ENCODE measurements around the gene MYH9.

The MYH9 gene

DNA sequence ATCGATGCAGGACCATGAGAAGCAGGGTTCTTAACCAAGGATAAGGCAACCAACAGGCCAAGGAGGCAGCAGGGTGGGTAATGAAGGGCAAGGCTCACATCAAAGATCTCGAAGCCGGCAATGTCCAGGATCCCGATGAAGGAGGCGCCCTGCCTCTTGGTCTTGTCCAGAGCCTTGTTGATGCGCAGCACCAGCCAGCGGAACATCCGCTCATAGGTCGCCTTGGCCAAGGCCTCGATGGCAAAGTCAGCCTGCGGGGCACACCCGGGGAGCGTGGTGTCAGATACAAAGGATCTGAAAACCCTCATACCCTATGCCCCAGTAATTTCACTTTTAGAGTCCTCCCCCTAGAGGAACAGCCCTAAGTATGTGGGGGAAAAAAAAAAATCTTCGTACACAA is 71.3 kb downstream of the MYH9 start:
- Histone ChIP-seq H3K9ac (ENCODE audit: low read depth in 1 of 2, low read length in 2 of 2) (no peak overlapping the region), H3K27me3 (ENCODE audit: control insufficient read depth in 1 of 2, insufficient read depth in 2 of 2, low read length in 2 of 2) (no peaks in the 10 kb centered on the region), H3K9me3 (ENCODE audit: control insufficient read depth in 1 of 2, low read length in 2 of 2) (no peaks in the 10 kb centered on the region), H3K4me1 (ENCODE audit: control insufficient read depth in 1 of 2, insufficient read depth in 2 of 2, low read length in 2 of 2) (no peaks in the 10 kb centered on the region), H3K4me3 (ENCODE audit: low read depth in 1 of 2, low read length in 2 of 2) (no peak overlapping the region), H3K36me3 (ENCODE audit: control insufficient read depth in 1 of 2, insufficient read depth in 2 of 2, low read length in 2 of 2) (peaks cover 67 to 96% of the 10 kb centered on the region in 2 donors), H3K27ac (ENCODE audit: low read depth, low read length) (no peak overlapping the region)

DNA sequence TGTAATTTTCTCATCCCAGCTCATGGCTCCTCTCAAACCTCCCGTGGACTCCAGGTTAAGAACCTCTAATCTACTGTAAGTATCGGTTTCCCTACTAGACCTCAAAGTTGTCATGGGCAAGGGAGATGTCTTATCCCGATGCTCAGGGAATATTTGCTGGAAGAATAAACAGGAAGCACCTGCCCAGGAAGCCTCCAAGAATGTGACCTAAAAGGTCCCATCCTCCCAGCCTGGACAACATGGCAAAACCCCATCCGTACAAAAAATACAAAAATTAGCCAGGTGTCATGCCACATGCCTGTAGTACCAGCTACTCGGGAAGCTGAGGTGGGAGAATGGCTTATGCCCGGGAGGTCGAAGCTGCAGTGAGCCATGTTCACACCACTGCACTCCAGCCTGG is 72.4 kb downstream of the MYH9 start:
- Histone ChIP-seq H3K9me3 (ENCODE audit: control insufficient read depth in 1 of 2, low read length in 2 of 2) (no peaks in the 10 kb centered on the region), H3K9ac (ENCODE audit: low read depth in 1 of 2, low read length in 2 of 2) (no peak overlapping the region), H3K4me3 (ENCODE audit: low read depth in 1 of 2, low read length in 2 of 2) (no peak overlapping the region), H3K36me3 (ENCODE audit: control insufficient read depth in 1 of 2, insufficient read depth in 2 of 2, low read length in 2 of 2) (peaks cover 67 to 96% of the 10 kb centered on the region in 2 donors), H3K27ac (ENCODE audit: low read depth, low read length) (no peak overlapping the region), H3K4me1 (ENCODE audit: control insufficient read depth in 1 of 2, insufficient read depth in 2 of 2, low read length in 2 of 2) (no peaks in the 10 kb centered on the region), H3K27me3 (ENCODE audit: control insufficient read depth in 1 of 2, insufficient read depth in 2 of 2, low read length in 2 of 2) (no peaks in the 10 kb centered on the region)

- H3K27ac ChIP-seq (ENCODE audit: low read depth, low read length): no peak overlapping the region
- H3K4me3 ChIP-seq (ENCODE audit: low read depth in 1 of 2, low read length in 2 of 2): no peak overlapping the region
- H3K27me3 ChIP-seq (ENCODE audit: control insufficient read depth in 1 of 2, insufficient read depth in 2 of 2, low read length in 2 of 2): no peaks in the 10 kb centered on the region
- no peaks in the 10 kb centered on the region for H3K4me1 ChIP-seq (ENCODE audit: control insufficient read depth in 1 of 2, insufficient read depth in 2 of 2, low read length in 2 of 2)
- H3K9ac ChIP-seq (ENCODE audit: low read depth in 1 of 2, low read length in 2 of 2): no peak overlapping the region
- H3K9me3 ChIP-seq (ENCODE audit: control insufficient read depth in 1 of 2, low read length in 2 of 2): no peaks in the 10 kb centered on the region
- peaks cover 60 to 90% of the 10 kb centered on the region in 2 donors for H3K36me3 ChIP-seq (ENCODE audit: control insufficient read depth in 1 of 2, insufficient read depth in 2 of 2, low read length in 2 of 2)
Measured at GRCh38 chr22:36311386-36312085, 76.2 kb downstream of the MYH9 start.

- no peak overlapping the region for H3K27ac ChIP-seq (ENCODE audit: low read depth, low read length)
Measured at GRCh38 chr22:36308880-36309279, 78.9 kb downstream of the MYH9 start.

DNA sequence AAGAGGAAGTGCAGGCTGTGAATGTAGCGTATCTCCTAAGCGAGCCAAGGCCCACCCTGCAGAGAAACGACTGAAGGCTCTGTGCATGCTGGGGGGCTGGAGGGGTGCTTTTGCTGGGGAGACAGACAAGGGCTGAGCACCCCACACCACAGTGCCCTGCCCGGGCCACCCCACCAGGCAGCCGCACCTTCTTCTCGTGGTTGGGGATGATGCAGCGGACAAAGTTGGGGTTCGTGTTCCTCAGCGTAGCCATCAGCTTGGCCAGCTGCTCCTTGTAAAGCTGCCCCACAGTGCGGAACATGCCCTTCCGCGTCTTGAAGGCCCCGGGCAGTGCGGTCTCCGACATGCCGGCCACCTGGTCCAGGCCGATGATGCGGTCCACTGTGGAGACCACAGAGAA is 81.5 kb downstream of the MYH9 start:
- H3K4me1 ChIP-seq (ENCODE audit: control insufficient read depth in 1 of 2, insufficient read depth in 2 of 2, low read length in 2 of 2): peaks cover 14 to 16% of the 10 kb centered on the region in 2 donors
- peaks cover 82 to 91% of the 10 kb centered on the region in 2 donors for H3K36me3 ChIP-seq (ENCODE audit: control insufficient read depth in 1 of 2, insufficient read depth in 2 of 2, low read length in 2 of 2)
- H3K27ac ChIP-seq (ENCODE audit: low read depth, low read length): no peak overlapping the region
- H3K27me3 ChIP-seq (ENCODE audit: control insufficient read depth in 1 of 2, insufficient read depth in 2 of 2, low read length in 2 of 2): no peaks in the 10 kb centered on the region
- no peak overlapping the region for H3K4me3 ChIP-seq (ENCODE audit: low read depth in 1 of 2, low read length in 2 of 2)
- H3K9ac ChIP-seq (ENCODE audit: low read depth in 1 of 2, low read length in 2 of 2): no peak overlapping the region
- no peaks in the 10 kb centered on the region for H3K9me3 ChIP-seq (ENCODE audit: control insufficient read depth in 1 of 2, low read length in 2 of 2)

More at GRCh38 chr22:36308880-36309279, 78.9 kb downstream of the MYH9 start:
- Histone ChIP-seq H3K36me3 (ENCODE audit: control insufficient read depth in 1 of 2, insufficient read depth in 2 of 2, low read length in 2 of 2) (peaks cover 77 to 92% of the 10 kb centered on the region in 2 donors), H3K27me3 (ENCODE audit: control insufficient read depth in 1 of 2, insufficient read depth in 2 of 2, low read length in 2 of 2) (no peaks in the 10 kb centered on the region), H3K4me3 (ENCODE audit: low read depth in 1 of 2, low read length in 2 of 2) (no peak overlapping the region), H3K9ac (ENCODE audit: low read depth in 1 of 2, low read length in 2 of 2) (no peak overlapping the region), H3K4me1 (ENCODE audit: control insufficient read depth in 1 of 2, insufficient read depth in 2 of 2, low read length in 2 of 2) (peaks cover 11 to 14% of the 10 kb centered on the region in 2 donors), H3K9me3 (ENCODE audit: control insufficient read depth in 1 of 2, low read length in 2 of 2) (no peaks in the 10 kb centered on the region)

DNA sequence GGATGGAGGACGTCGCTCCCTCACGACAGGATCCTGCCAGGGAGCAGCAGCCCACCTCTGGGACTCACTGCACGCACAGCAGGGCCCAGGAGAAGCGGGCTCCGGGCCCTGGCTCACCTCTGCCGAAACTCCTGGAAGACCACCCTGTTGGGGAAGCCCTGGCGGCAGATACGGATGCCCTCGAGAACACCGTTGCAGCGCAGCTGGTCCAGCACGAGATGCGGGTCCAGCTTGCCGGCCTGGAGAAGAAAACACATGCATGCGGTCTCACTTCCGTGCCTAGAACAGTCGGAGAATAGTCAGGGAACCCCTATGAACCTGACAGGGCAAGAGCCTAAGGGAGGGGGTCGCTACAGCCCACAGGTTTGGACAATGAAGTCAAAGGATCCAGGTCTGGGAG is 82.0 kb downstream of the MYH9 start:
- H3K9me3 ChIP-seq (ENCODE audit: control insufficient read depth in 1 of 2, low read length in 2 of 2): no peaks in the 10 kb centered on the region
- no peak overlapping the region for H3K9ac ChIP-seq (ENCODE audit: low read depth in 1 of 2, low read length in 2 of 2)
- no peak overlapping the region for H3K4me3 ChIP-seq (ENCODE audit: low read depth in 1 of 2, low read length in 2 of 2)
- H3K4me1 ChIP-seq (ENCODE audit: control insufficient read depth in 1 of 2, insufficient read depth in 2 of 2, low read length in 2 of 2): peaks cover 14 to 16% of the 10 kb centered on the region in 2 donors
- H3K27ac ChIP-seq (ENCODE audit: low read depth, low read length): no peak overlapping the region
- peaks cover 82 to 91% of the 10 kb centered on the region in 2 donors for H3K36me3 ChIP-seq (ENCODE audit: control insufficient read depth in 1 of 2, insufficient read depth in 2 of 2, low read length in 2 of 2)
- no peaks in the 10 kb centered on the region for H3K27me3 ChIP-seq (ENCODE audit: control insufficient read depth in 1 of 2, insufficient read depth in 2 of 2, low read length in 2 of 2)

- H3K9me3 ChIP-seq (ENCODE audit: control insufficient read depth in 1 of 2, low read length in 2 of 2): no peaks in the 10 kb centered on the region
- peak overlapping the region; percentile 36 for H3K27ac ChIP-seq (ENCODE audit: low read depth, low read length)
- H3K4me1 ChIP-seq (ENCODE audit: control insufficient read depth in 1 of 2, insufficient read depth in 2 of 2, low read length in 2 of 2): peaks cover 14 to 16% of the 10 kb centered on the region in 2 donors
Measured at GRCh38 chr22:36304429-36304828, 83.3 kb downstream of the MYH9 start.

GRCh38 chr22:36303874-36304273 is 83.9 kb downstream of the MYH9 start:
- Histone ChIP-seq H3K9ac (ENCODE audit: low read depth in 1 of 2, low read length in 2 of 2) (peak overlapping the region in 1 of 2 donors; percentile 1), H3K36me3 (ENCODE audit: control insufficient read depth in 1 of 2, insufficient read depth in 2 of 2, low read length in 2 of 2) (peaks cover 89 to 95% of the 10 kb centered on the region in 2 donors), H3K4me3 (ENCODE audit: low read depth in 1 of 2, low read length in 2 of 2) (no peak overlapping the region), H3K27ac (ENCODE audit: low read depth, low read length) (peak overlapping the region; percentile 36), H3K27me3 (ENCODE audit: control insufficient read depth in 1 of 2, insufficient read depth in 2 of 2, low read length in 2 of 2) (no peaks in the 10 kb centered on the region), H3K9me3 (ENCODE audit: control insufficient read depth in 1 of 2, low read length in 2 of 2) (no peaks in the 10 kb centered on the region), H3K4me1 (ENCODE audit: control insufficient read depth in 1 of 2, insufficient read depth in 2 of 2, low read length in 2 of 2) (peaks cover 14 to 16% of the 10 kb centered on the region in 2 donors)

More at GRCh38 chr22:36304429-36304828, 83.3 kb downstream of the MYH9 start:
- no peak overlapping the region for H3K4me3 ChIP-seq (ENCODE audit: low read depth in 1 of 2, low read length in 2 of 2)
- peak overlapping the region in 1 of 2 donors; percentile 1 for H3K9ac ChIP-seq (ENCODE audit: low read depth in 1 of 2, low read length in 2 of 2)
- H3K27me3 ChIP-seq (ENCODE audit: control insufficient read depth in 1 of 2, insufficient read depth in 2 of 2, low read length in 2 of 2): no peaks in the 10 kb centered on the region
- H3K36me3 ChIP-seq (ENCODE audit: control insufficient read depth in 1 of 2, insufficient read depth in 2 of 2, low read length in 2 of 2): peaks cover 89 to 95% of the 10 kb centered on the region in 2 donors

GRCh38 chr22:36303115-36303467 is 84.7 kb downstream of the MYH9 start:
- peaks cover 93 to 96% of the 10 kb centered on the region in 2 donors for H3K36me3 ChIP-seq (ENCODE audit: control insufficient read depth in 1 of 2, insufficient read depth in 2 of 2, low read length in 2 of 2)
- H3K4me1 ChIP-seq (ENCODE audit: control insufficient read depth in 1 of 2, insufficient read depth in 2 of 2, low read length in 2 of 2): peaks cover 14 to 16% of the 10 kb centered on the region in 2 donors
- no peaks in the 10 kb centered on the region for H3K27me3 ChIP-seq (ENCODE audit: control insufficient read depth in 1 of 2, insufficient read depth in 2 of 2, low read length in 2 of 2)
- H3K9me3 ChIP-seq (ENCODE audit: control insufficient read depth in 1 of 2, low read length in 2 of 2): no peaks in the 10 kb centered on the region
- no peak overlapping the region for H3K4me3 ChIP-seq (ENCODE audit: low read depth in 1 of 2, low read length in 2 of 2)
- no peak overlapping the region for H3K9ac ChIP-seq (ENCODE audit: low read depth in 1 of 2, low read length in 2 of 2)
- H3K27ac ChIP-seq (ENCODE audit: low read depth, low read length): no peak overlapping the region

DNA sequence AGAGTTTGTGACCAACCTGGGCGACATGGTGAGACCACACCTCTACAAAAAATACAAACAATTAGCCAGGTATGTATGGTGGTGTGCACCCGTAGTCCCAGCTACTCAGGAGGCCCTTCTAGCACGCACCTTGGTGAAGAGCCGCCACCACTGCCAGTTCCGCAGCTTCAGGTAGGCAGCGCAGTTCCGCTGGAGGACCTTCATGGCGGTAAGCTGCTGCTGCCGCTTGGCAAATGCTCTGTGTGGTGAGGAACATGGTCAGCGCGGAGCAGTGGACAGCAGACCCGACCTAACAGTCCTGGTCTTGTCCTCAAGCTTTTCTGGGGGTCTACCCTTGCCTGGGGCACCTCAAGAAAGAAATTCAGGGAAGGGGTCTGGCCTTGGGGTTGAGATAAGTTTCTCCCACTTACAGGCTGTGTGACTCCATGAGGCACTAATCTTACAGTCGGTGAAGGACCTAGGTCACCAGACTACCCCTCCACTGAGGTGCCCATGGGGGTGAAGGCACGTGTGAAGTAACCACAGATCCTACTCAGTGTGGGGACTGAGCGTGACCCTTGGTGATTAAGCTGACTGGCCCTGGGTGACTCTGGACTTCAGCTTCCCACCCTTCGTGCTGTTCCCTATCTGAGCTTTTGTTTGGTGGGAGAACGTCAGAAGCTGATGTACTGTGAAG is 85.2 kb downstream of the MYH9 start:
- Histone ChIP-seq H3K9me3 (ENCODE audit: control insufficient read depth in 1 of 2, low read length in 2 of 2) (no peaks in the 10 kb centered on the region), H3K4me1 (ENCODE audit: control insufficient read depth in 1 of 2, insufficient read depth in 2 of 2, low read length in 2 of 2) (peaks cover 14 to 16% of the 10 kb centered on the region in 2 donors), H3K9ac (ENCODE audit: low read depth in 1 of 2, low read length in 2 of 2) (no peak overlapping the region), H3K27me3 (ENCODE audit: control insufficient read depth in 1 of 2, insufficient read depth in 2 of 2, low read length in 2 of 2) (no peaks in the 10 kb centered on the region), H3K36me3 (ENCODE audit: control insufficient read depth in 1 of 2, insufficient read depth in 2 of 2, low read length in 2 of 2) (peaks cover 94 to 97% of the 10 kb centered on the region in 2 donors), H3K27ac (ENCODE audit: low read depth, low read length) (peak overlapping the region; percentile 6), H3K4me3 (ENCODE audit: low read depth in 1 of 2, low read length in 2 of 2) (no peak overlapping the region)

Measured in duodenal mucosa (tissue), 2 donors.